GM23338 (cell line): Measurements from ENCODE around the gene CKAP2.

Experiments
- CREB1 ChIP-seq: fragments of 250-450 bp; sonication (Bioruptor Pico); IDR thresholded peaks from 2 replicates; pipeline ENCODE4 v1.5.0; 2020; ENCODE audit warnings: low read depth, mild to moderate bottlenecking, moderate library complexity
- CTCF ChIP-seq, 2 experiments: fragments of 200-600 bp in 1 of 2; sonication (generic) in 1 of 2; conservative IDR thresholded peaks; 2 replicates each; pipeline versions ENCODE4 v1.5.1 to v1.6.1; 2016 to 2017; ENCODE audit warnings: antibody characterized with exemption in 2 of 2, low read depth in 2 of 2, mild to moderate bottlenecking in 2 of 2, moderate library complexity in 1 of 2
- EZH2 ChIP-seq: fragments of 200-600 bp; sonication (generic); IDR thresholded peaks from one replicate; pipeline ENCODE4 v1.8.0; 2017; ENCODE audit warnings: antibody characterized with exemption, mild to moderate bottlenecking, low read depth; ENCODE audit not compliant: unreplicated experiment
- EZH2phosphoT487 ChIP-seq: fragments of 200-600 bp; sonication (generic); IDR thresholded peaks from one replicate; pipeline ENCODE4 v1.8.1; 2018; ENCODE audit warnings: antibody characterized with exemption; ENCODE audit not compliant: unreplicated experiment
- JUNB ChIP-seq: IDR thresholded peaks from one replicate; pipeline ENCODE4 v1.6.1; 2016; ENCODE audit warnings: antibody characterized with exemption; ENCODE audit not compliant: unreplicated experiment
- NANOG ChIP-seq: IDR thresholded peaks from 2 replicates; pipeline ENCODE4 v1.6.1; 2016; ENCODE audit warnings: antibody characterized with exemption, borderline replicate concordance
- POLR2AphosphoS5 ChIP-seq: IDR thresholded peaks from 2 replicates; pipeline ENCODE4 v1.6.1; 2016; ENCODE audit warnings: antibody characterized with exemption, low read depth
- REST ChIP-seq: IDR thresholded peaks from one replicate; pipeline ENCODE4 v1.6.1; 2018; ENCODE audit warnings: antibody characterized with exemption; ENCODE audit not compliant: unreplicated experiment
- STAT1 ChIP-seq: IDR thresholded peaks from one replicate; pipeline ENCODE4 v1.6.1; 2016; ENCODE audit warnings: antibody characterized with exemption; ENCODE audit not compliant: unreplicated experiment
- ZNF114 ChIP-seq: fragments of 250-450 bp; sonication (Bioruptor Pico); IDR thresholded peaks from 2 replicates; pipeline ENCODE4 v1.5.0; 2020; ENCODE audit warnings: mild to moderate bottlenecking, moderate library complexity
- ZNF331 ChIP-seq: fragments of 250-450 bp; sonication (Bioruptor Pico); IDR thresholded peaks from 2 replicates; pipeline ENCODE4 v1.5.0; 2020; ENCODE audit warnings: low read depth, mild to moderate bottlenecking, moderate library complexity
- ZNF462 ChIP-seq: fragments of 250-450 bp; sonication (Bioruptor Pico); IDR thresholded peaks from 2 replicates; pipeline ENCODE4 v1.5.0; 2020; ENCODE audit warnings: mild to moderate bottlenecking, moderate library complexity
- TF ChIP-seq, protein P1 (sequence below): IDR thresholded peaks from 2 replicates; pipeline ENCODE4 v1.6.1; 2016; ENCODE audit warnings: antibody characterized with exemption

GRCh38 chr13:52449331-52450011, 5.8 kb upstream of the CKAP2 start:
- TF ChIP-seq CTCF (conservative IDR thresholded peaks at IDR 0.05; ENCODE audit: low read depth in 2 of 2), result no peak
- no peak for TF ChIP-seq ZNF331 (CRISPR knock-in tag)
- TF ChIP-seq REST, result no peak
- no peak for TF ChIP-seq POLR2AphosphoS5
- no peak for TF ChIP-seq NANOG
- no peak for TF ChIP-seq EZH2
- TF ChIP-seq EZH2phosphoT487, result no peak
- TF ChIP-seq CREB1 (CRISPR knock-in tag), result no peak
- TF ChIP-seq, protein P1, sequence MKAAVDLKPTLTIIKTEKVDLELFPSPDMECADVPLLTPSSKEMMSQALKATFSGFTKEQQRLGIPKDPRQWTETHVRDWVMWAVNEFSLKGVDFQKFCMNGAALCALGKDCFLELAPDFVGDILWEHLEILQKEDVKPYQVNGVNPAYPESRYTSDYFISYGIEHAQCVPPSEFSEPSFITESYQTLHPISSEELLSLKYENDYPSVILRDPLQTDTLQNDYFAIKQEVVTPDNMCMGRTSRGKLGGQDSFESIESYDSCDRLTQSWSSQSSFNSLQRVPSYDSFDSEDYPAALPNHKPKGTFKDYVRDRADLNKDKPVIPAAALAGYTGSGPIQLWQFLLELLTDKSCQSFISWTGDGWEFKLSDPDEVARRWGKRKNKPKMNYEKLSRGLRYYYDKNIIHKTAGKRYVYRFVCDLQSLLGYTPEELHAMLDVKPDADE, result no peak
- no peak for TF ChIP-seq JUNB
- TF ChIP-seq ZNF114 (CRISPR knock-in tag), result no peak
- TF ChIP-seq STAT1, result no peak
- TF ChIP-seq ZNF462 (CRISPR knock-in tag), result no peak
